Activated naive CD4-positive, alpha-beta T cell treated with anti-CD3 and anti-CD28 coated beads, Interleukin-2, amount 50 U/mL, for 16 hours (primary cell): Measurements from ENCODE around the gene PDZRN3.

Experiments
- DNase-seq: peaks from one replicate; pipeline ENCODE4 v3.0.0-alpha.2; 2020

Gene PDZRN3

DNA sequence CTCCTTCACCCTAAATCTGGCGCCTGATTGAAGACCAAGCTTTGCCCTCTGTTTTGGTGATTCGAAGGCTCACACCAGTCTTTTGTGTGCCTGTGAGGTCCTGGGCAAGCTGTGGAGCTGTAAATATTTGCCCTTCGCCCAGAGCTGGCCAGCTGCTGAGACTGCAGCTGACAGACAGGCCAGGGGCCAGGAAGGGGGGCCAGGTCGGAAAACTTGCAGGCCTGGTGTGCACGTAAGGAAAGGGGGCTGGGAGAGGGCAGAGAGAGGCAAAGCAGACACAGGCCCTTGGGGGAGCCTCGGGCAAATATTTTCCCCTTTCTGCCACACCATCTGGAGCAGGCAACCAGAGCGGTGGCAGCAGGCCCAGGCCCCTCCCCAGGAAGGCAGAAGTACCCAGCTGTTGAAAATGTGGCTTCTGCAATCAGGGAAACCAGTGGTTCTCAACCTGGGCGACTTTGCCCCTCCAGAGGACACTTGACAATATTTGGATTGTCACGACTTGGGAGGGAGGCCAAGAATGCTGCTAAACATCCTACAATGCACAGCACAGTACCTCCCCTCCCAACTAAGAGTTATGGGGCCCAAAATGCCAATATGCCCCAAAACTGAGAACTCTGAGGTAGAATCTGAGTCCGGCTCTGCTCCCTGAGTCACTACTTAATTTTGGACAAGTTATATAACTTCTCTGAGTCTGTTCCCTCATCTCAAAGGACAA is 2.5 kb downstream of the PDZRN3 start:
- DNase-seq = no peak

DNA sequence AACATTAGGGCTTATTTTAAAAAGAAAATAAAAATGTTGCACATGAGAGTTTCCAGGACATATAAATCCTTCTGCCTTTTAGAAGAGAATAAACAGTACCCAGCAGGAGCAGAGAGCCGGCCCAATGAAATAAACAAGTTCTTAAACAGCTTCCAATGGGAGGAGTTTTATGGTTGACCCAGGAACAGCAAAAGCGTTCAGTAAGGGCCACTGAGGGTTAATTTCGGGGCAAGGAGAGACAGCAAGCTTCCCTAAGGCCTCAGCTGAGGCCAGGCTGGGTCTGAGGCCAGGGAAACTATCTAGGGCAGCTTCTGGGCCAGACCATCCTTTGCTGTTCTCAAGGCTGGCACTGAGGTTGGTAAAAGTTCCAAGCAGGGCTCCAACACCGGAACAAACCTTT is 3.4 kb downstream of the PDZRN3 start:
- DNase-seq = no peak

DNA sequence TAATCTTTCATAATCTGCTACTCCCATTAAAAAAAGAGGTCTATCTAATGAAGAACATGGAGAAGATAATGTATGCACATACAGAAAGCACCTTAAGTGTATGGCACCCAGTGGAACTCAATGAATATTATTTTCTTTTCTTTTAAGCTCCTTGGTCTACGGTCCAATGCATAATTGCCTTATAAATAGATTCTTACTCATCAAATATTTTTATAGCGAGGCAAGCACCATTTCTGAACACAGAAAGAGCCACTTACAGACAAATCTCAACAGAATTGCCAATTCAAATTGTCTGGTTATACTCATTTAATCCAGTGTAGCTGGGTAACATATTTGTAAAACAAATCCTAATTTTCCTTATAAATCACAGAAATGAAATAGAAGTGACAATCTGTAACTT is 6.3 kb downstream of the PDZRN3 start:
- DNase-seq = no peak

DNA sequence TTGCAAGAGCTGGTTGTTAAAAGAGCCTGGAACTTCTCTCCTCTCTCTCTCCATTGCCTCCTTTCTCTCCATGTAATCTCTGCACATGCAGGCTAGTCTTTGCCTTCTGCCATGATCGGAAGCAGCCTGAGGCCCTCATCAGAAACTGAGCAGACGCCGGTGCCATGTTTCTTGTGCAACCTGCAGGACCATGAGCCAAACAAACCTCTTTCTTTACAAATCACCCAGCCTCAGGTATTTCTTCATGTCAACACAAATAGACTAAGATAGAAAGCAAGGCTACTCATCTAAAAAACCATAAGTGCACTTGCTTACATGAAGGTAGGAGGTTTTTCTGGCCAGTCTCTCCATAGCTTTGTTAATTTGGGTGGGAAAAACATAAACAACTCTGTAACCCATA is 8.7 kb downstream of the PDZRN3 start:
- DNase-seq = no peak

DNA sequence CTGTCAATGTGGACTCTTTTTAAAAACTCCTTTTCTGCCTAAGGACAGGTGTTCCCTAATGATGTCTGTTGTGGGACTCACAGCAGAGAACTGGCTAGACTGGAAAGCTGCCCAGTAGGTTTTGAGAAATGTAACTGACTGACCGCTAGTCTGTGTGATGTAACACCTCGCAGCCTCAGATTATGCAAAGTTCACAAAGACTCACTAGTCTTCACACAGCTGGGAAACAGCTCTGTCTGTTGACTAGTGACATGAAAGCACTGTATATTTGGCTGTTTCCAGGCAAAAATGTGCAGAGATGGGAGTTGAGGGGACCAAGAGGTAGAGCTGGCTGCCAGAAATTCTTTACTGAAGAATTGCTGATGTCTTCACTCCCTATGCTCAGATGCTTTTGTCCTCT is 10.3 kb downstream of the PDZRN3 start:
- DNase-seq = no peak

DNA sequence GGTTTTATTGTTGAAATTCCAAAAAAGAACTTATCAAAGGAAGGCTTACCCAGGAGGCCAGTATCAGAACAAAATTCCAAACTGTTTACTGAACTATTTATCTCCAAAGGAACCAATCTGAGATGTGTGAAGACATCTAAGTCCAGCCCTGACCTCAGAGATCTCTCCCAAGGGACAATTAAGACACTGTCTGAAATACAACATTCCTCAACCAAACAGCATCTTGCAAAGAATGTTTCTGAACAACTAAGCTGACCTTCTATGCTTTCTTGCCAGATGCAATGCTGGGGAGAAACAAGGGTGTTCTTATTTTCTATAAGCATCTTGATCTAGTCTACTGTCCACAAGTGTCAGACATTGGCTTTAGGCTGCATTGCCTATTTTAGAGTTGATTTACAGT is 13.6 kb downstream of the PDZRN3 start:
- no peak for DNase-seq

DNA sequence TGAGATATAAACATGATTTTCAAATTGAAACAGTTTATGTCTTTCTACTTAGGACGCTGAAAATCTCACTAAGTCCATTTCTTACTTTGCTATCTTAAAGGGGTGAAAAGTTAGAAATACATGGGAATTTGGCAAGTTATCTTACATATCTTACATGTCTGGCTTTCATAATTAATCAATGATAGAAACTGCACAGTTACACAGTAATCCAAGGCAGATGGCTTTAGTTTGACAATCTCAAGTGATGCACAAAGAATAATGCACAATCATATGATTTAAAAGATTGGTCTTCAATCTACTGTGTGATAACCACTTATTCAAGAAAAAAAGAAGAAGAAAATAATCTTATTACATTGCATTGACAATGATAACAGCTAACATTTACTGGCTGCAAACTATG is 14.2 kb downstream of the PDZRN3 start:
- no peak for DNase-seq

DNA sequence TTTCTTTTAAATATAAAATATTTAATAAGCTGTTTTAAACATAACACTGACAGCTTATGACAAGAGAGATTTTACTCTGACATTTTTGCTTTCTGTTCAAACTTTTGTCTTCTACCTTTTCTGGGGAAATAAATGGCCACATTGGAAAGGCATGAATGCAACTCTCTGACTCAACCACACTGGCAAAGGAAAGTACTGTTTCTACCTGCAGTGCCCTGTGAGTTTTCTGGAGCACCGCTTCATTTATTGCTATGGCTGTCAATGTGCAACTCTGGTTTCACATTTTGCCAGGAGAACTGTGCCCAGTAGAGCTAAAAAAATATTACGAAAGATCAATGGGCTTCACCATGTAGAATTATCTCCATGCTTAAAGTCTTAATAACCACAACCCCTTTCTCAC is 15.1 kb downstream of the PDZRN3 start:
- DNase-seq = no peak

DNA sequence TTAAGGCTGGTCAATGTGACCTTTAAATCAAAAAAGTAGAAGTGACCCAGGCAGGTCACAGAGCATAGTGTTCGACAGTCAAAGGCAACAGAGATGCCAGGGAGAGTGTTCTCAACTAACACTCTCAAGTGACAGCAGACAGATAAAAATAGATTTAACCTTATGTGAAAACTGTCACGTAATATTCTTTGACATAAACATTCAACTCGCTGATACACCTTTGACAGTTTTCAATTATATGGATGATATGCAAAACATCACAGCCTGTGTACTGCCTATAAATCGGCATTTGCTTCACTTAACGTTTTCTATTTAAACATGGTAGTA is 15.5 kb downstream of the PDZRN3 start:
- DNase-seq = no peak

DNA sequence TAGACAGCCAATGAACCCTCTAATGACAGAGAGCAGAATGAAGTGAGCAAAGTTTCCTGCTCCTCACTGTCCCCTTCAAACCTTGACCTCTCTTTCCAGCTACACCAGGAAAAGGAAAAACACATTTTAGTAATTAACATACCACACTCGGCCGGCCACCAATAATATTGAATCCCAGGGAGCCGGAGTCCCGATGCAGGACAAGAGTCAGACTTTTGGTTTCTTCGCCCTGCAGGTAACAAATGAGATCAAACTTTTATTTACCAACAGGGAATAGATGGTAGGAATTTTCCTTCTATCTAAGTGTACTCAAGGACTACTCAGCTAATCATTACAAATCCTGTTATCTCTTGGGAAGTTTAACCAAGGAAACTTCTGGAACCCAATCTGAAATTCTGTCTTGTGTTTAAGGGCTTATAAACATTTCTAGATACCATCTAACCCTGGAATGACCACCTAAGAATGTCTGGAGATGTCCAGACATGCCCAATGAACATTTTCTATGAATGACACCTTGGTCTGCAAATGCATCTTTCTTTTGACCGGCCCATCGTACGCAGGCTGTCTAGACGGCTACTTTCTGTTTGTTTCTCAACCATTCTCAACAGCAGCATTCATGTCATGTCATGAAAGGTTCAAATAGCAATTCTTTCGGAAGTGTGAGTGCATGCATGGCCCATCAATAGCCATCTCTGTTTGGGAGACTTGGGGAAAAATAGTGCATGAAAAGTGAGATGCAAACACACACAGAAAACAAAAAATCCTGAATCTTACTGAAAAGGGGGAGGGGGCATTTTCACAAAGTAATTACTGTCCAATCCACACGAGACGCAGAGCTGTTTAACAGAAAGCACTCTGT is 16.1 kb downstream of the PDZRN3 start:
- no peak for DNase-seq

DNA sequence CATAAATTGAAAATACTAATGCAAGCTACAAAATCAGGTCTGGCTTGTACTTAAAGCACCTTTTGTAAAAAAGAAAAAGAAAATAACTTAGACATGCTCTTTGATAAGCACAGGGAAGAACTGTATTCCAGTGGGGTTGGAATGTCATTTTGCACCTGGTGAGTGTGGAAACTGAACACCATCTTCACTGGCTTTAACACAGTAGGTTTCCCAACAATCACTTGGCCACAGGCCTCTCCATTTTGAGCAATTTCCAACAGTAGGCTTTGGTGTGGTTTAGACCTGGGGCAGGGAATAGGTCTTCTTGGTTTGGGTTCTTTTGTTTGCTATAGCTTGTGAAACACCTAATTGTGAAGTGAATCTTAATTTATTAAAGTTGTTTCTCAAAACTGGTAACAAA is 18.9 kb downstream of the PDZRN3 start:
- no peak for DNase-seq

DNA sequence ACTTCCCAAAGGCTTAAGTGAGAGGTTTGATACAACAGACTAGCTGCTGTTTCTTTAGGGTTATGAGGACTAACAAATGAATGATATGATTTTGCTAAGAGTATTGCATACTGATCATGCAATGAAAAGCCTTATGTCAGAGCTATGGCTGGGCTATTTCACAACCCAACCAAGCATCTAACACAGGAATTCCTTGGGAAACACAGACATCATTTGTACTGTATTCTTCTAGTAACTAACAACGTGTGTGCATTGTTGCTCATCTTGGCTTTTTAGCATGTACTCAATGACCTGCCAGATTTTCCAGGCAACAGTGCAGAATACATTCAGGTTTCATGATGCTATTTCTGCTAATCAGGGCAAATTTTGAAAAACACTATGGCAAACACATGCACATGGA is 19.3 kb downstream of the PDZRN3 start:
- no peak for DNase-seq

DNA sequence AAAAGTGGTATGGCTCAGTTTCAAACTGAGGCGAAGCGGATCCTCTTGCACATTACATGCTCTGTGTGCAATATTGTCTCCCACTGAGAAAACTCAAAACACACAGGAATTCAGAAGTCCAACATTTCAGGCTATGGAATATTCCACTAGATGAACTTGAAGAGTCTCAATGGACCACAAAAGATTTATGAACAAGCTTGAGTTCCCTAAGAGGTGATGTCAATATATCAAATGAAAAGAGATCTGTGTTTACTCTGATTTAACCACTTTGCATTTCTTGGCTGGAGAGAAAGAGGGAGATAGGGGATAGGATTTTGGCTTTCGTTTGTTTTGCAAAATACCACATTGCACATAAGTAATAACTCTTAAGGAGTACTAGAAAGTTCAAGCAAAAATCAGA is 20.3 kb downstream of the PDZRN3 start:
- DNase-seq = no peak

DNA sequence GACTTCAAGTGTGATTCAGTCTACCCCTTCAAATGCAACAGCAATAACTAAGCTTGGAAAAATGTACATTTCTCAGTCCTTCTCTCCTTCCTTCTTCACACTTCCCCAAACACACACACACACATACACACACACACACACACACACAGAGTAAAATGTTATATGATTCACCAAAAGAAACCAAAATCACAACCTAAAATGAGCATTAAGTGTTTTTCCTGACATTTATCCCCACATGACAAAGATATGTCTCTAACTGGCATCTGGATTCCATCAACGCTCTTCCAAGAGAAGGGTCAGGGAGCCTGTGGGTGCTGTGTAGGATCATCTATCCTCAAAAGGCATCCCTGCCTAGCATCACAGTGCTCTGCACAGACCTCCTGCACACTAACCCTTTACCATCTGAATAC is 21.0 kb downstream of the PDZRN3 start:
- no peak for DNase-seq

DNA sequence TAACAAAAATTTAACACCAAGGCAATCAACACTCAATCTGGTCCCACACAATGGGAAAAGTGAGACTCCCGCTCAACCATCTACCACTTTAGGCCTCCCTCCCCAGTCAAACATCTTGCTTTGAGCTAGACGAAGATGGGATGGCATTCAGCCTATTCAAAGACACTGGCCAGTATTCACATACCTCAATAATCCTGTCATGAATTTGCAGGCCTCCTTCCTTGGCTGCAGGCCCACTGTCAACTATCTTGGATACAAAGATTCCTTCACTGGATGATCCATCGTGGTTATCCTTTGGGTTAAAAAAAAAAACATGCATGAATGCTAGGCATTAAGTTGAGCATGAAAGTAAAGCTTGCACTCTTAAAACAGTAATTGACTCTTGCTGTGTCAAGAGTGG is 22.6 kb downstream of the PDZRN3 start:
- DNase-seq = no peak

DNA sequence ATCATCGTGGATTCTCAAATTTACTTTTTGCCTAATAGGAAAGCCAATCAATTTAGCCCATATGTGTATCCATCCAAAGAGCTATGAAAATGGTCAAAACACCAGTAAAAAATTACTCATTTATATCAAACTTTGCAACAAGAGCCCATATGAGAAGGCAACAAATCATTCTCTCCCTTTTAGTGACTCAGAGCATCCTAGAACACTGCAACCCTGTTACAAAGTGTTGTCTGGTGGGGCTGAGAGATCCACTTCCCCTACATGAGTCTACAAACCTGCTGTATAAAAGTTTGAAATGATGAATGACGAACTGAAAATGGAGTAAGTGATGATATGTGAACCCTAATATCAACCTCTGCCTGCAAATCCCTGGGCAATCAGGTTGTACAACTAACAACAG is 23.3 kb downstream of the PDZRN3 start:
- no peak for DNase-seq

DNA sequence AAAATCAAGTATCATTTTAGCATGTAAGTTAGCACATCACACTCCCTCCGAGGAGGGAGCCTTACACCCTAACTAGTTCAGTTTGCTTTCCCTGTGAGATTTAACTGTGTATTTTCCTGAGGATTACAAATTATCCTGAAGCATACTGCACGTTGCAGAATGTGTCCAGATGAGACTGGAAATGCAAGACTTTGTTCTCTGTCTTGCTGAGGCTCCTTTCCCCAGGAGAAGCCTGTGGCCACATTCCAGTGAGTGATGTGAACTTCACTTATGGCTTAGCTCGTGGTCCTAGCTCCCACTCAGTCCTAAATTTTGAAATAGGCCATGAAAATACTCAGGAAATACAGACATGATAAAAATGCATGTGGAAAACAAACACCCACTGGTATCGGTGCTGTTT is 23.7 kb downstream of the PDZRN3 start:
- DNase-seq = no peak

DNA sequence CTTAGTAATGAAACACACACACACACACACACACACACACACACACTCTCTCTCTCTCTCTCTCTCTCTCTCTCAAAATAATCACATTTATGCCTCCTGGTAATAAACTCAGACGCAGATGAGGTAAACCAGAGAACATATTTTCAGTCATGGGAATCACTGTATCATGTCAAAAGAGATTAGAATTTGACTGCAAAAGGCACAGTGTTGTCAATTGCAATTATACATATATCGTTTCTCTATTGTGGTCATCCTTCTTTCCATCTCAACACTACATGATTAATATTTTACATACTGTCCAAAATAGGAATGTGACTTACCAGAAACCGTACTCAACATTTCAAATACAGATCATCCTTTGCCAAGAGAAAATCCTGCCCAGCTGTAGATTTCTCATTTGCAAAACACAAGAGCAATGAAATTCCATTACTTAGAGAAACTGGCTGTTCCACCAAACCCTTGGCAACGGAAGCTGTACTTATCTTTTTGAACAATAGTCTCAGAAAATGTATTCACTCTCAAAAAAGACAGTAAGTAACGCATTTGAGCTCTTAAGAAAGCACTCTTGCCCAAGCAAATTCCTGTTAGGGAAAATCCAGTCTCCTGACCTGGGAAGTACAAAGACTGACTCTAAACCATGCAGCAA is 24.3 kb downstream of the PDZRN3 start:
- DNase-seq = no peak

DNA sequence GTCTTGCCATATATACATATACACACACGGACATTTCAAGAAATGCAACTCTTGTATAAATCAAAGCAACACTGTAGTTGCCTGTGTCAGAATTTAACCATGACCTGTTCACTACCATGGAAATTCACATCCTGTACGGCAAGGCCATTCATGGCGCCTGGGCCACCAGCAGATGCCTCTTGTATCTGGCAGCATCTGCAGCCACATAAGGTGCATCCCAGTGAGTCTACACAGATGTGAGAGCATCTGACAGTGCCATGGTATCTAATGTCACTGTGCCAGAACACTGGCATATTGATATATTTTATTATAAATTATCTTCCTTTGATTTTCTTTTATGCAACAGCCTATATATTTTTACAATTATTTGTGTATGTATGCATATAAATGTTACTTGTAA is 25.1 kb downstream of the PDZRN3 start:
- DNase-seq = no peak

DNA sequence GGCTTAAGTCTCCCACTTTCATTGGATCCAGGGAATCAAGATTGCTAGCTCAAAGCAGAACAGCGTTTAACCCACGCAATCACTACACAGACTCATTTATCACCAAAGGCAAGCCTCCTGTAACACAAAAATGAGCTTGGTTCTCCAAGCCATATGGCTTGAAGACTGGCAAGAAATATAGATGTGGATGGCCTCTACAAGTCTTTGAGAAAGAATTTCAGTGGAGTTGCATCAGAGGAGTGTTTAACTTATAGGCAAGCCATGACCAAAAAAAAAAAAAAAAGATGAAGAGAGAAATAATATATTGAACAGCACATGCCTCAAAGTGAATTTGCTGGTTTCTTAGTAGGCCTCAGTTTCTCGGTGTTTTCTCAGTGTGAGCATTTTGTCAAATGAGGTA is 27.3 kb downstream of the PDZRN3 start:
- DNase-seq = no peak

DNA sequence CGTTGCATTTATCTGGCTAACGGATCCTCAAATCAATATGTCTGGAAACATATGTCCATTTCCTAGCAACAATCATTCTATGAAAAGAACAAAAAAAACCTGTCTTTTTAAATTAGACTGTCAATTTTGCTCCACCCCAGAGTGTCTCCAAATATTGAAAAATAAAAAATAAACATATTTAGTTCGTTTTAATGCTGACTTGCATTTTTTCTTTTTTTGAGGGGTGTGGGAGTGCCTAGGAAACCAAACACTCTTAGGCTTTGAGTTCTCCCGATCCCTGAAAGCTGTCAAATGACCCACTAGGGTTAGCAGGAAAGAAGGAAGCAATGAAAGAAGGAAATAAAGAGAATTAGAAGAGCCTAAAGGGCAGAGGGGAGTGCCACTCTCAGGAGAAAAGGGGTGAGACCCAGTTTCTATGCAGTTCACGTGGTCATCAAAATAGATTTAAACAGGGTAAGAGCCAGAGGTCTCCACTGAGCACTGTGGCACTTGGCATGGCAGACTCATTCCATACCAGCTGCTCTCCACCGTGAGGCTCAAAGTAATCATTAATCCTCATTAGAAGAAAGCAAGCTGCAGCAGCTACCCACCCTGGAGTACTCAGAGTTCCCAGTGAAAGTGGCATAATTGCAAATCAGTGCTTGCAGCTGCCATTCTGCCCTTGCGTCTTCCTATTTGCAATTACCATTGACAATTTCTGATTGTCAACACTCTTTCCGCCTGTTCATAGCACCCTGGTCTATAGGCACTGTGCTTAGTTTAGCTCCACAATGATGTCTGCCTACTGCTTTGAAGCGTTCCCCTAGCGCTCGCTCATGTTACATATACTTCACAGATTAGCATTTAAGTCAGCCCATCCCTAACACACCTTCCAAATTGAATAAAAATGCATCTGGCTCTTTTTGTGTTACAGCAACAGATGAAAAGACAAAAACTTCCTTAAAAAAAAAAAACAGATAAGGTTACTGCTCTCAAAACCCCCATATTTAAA is 32.3 kb downstream of the PDZRN3 start:
- DNase-seq = no peak

DNA sequence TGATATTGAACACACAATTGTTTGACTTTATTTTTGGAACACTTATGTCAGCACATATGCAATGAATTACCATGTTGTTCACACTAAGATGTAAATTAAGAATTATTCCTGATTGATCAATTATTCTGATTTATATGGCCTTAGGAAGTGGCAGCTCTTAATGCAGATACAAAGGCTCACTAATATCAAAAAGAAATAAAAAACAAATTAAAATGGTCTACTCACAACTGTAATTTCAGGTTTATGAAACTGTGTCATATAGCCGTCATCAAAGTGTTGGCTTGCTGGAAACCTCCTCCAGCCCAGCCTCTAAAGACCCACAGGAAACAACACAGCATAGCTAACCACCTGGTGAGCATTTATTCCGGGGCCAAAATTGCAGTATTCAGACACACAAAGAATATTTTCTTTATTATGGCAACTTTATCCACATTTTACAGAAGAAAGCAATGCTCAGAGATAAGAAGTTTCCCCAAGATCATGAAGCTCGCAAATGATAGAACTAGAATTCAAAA is 33.4 kb downstream of the PDZRN3 start:
- no peak for DNase-seq

DNA sequence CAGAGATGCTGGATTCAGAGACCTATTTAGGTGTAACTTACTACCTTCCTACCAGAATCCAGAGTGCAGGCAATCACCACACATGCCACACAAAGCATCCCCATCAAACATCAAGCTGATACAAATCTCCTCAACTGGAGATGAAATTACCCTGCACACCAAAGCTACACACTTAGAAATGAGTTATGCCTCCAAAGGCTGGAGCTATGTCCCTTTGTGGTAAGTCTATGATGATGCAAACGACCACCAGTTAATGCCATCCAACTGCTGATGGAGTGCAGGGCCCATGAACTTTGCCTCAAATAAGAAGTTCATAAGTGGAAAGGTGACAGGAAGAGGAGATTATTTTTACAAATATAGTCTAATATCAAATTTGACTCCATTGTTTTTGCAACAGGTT is 38.1 kb downstream of the PDZRN3 start:
- no peak for DNase-seq
